ENCODE measurements around the gene ATP2B3. TPM values are rescaled to one million over a fixed set of nuclear protein-coding genes. Genes with fewer than 3 reads are reported as not detected.

The ATP2B3 gene
- polyA plus RNA-seq, 1 donor (not counting 4 experiments of a cell fraction or from before 2014, with no cell fraction given) = not detected

DNA sequence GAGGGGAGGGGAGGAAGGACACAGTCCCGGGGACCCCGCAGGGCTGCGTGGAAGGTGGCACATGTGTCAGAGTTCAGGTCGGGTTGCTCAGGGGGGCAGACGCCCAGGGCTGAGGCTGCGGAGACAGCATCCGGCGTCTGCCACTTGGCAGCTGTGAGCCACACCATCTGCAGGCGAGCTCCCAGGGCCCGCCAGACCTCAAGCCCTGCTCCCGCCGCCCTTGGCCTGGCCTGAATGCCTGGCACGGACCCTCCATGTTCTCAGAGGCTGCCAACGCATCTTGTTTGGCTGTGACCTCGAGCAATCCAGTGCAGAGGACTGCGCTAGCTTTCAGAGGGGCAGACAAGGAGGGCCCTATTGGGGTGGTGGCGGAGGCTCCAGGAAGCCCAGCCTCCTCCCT lies 17.6 kb upstream of the ATP2B3 start:
- H3K79me2 ChIP-seq (ENCODE audit: control insufficient read depth, insufficient read depth, low read length) = no peaks in the 10 kb centered on the region
- no peak overlapping the region for H2AFZ ChIP-seq (ENCODE audit: control insufficient read depth, low read length)
- dilution Hi-C loops (cut with MboI; ENCODE audit: extremely low pct_ligation_motif_present, low sequenced_read_pairs) = no loop called here
- H3K27ac ChIP-seq (ENCODE audit: control insufficient read depth, insufficient read depth, low read length) = no peak overlapping the region
- H3K9me1 ChIP-seq (ENCODE audit: control insufficient read depth, extremely low read depth, insufficient read depth, low read length) = no peaks in the 10 kb centered on the region
- H3K36me3 ChIP-seq (ENCODE audit: control insufficient read depth in 2 of 2, extremely low read depth in 1 of 2, insufficient read depth in 2 of 2, low read length in 2 of 2) = no peaks in the 10 kb centered on the region
- H3K4me2 ChIP-seq (ENCODE audit: control insufficient read depth, extremely low read depth, insufficient read depth, low read depth, low read length) = no peak overlapping the region
- TF ChIP-seq, protein P1, sequence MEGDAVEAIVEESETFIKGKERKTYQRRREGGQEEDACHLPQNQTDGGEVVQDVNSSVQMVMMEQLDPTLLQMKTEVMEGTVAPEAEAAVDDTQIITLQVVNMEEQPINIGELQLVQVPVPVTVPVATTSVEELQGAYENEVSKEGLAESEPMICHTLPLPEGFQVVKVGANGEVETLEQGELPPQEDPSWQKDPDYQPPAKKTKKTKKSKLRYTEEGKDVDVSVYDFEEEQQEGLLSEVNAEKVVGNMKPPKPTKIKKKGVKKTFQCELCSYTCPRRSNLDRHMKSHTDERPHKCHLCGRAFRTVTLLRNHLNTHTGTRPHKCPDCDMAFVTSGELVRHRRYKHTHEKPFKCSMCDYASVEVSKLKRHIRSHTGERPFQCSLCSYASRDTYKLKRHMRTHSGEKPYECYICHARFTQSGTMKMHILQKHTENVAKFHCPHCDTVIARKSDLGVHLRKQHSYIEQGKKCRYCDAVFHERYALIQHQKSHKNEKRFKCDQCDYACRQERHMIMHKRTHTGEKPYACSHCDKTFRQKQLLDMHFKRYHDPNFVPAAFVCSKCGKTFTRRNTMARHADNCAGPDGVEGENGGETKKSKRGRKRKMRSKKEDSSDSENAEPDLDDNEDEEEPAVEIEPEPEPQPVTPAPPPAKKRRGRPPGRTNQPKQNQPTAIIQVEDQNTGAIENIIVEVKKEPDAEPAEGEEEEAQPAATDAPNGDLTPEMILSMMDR (optimal IDR thresholded peaks at IDR 0.05 in 1 of 3, IDR thresholded peaks at IDR 0.05 in 1 of 3, conservative IDR thresholded peaks at IDR 0.05 in 1 of 3; ENCODE audit: extremely low read depth in 1 of 3, insufficient read depth in 2 of 3, low read length in 3 of 3) = no peak
- no peak for TF ChIP-seq EZH2 (IDR thresholded peaks at IDR 0.05; ENCODE audit: low read length)
- H3K4me3 ChIP-seq (ENCODE audit: control insufficient read depth in 2 of 3, extremely low read depth in 1 of 3, insufficient read depth in 2 of 3, low read depth in 1 of 3, low read length in 3 of 3) = no peak overlapping the region
- FAIRE-seq (no peak), DNase-seq (ENCODE audit: low read depth, low spot score) (no peak)
- no peak overlapping the region for H3K9ac ChIP-seq (ENCODE audit: control insufficient read depth, extremely low read depth, insufficient read depth, low read length)
- H3K9me3 ChIP-seq (ENCODE audit: control insufficient read depth, low read depth, low read length) = peaks cover 4% of the 10 kb centered on the region
- H3K4me1 ChIP-seq (ENCODE audit: control insufficient read depth, extremely low read depth, insufficient read depth, low read length) = peaks cover 2% of the 10 kb centered on the region
- peaks cover 34% of the 10 kb centered on the region for H3K27me3 ChIP-seq (ENCODE audit: control insufficient read depth, extremely low read depth, insufficient read depth, low read length)
- H4K20me1 ChIP-seq (ENCODE audit: control insufficient read depth, extremely low read depth, insufficient read depth, low read length) = no peaks in the 10 kb centered on the region

DNA sequence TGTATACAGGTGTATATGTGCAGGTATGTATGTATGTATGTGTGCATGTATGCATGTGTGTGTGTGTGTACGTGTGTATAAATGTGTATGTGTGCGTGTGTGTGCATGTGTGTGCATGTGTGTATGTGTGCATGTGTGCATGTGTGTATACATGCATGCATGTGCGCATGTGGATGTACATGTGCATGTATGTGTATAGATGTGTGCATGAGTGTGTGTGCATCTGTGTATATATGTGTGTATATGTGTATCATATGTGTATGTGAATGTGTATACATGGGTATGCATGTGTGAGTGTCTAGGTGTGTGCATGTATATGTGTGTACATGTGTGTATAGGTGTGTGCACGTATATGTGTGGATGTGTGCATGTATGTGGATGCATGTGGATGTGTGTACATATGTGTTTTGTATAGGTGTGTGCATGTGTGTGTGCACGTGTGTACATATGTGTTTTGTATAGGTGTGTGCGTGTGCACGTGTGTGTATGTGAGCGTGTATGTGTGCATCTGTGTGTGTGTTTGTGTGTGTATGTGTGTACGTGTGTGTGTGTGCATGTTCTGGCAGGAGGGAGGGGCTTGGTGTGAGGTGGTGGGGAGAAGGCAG lies 16.7 kb upstream of the ATP2B3 start:
- Histone ChIP-seq H4K20me1 (ENCODE audit: control insufficient read depth, extremely low read depth, insufficient read depth, low read length) (no peaks in the 10 kb centered on the region), H3K4me3 (ENCODE audit: control insufficient read depth in 2 of 3, extremely low read depth in 1 of 3, insufficient read depth in 2 of 3, low read depth in 1 of 3, low read length in 3 of 3) (no peak overlapping the region), H3K4me2 (ENCODE audit: control insufficient read depth, extremely low read depth, insufficient read depth, low read depth, low read length) (no peak overlapping the region), H3K9me1 (ENCODE audit: control insufficient read depth, extremely low read depth, insufficient read depth, low read length) (no peaks in the 10 kb centered on the region), H3K4me1 (ENCODE audit: control insufficient read depth, extremely low read depth, insufficient read depth, low read length) (no peaks in the 10 kb centered on the region), H3K9ac (ENCODE audit: control insufficient read depth, extremely low read depth, insufficient read depth, low read length) (no peak overlapping the region), H2AFZ (ENCODE audit: control insufficient read depth, low read length) (no peak overlapping the region), H3K79me2 (ENCODE audit: control insufficient read depth, insufficient read depth, low read length) (no peaks in the 10 kb centered on the region), H3K27me3 (ENCODE audit: control insufficient read depth, extremely low read depth, insufficient read depth, low read length) (peaks cover 25% of the 10 kb centered on the region), H3K27ac (ENCODE audit: control insufficient read depth, insufficient read depth, low read length) (no peak overlapping the region), H3K36me3 (ENCODE audit: control insufficient read depth in 2 of 2, extremely low read depth in 1 of 2, insufficient read depth in 2 of 2, low read length in 2 of 2) (no peaks in the 10 kb centered on the region), H3K9me3 (ENCODE audit: control insufficient read depth, low read depth, low read length) (peaks cover 4% of the 10 kb centered on the region)
- FAIRE-seq = no peak
- no peak for DNase-seq (ENCODE audit: low read depth, low spot score)
- TF ChIP-seq EZH2 (IDR thresholded peaks at IDR 0.05; ENCODE audit: low read length) = no peak
- TF ChIP-seq, protein P1 (optimal IDR thresholded peaks at IDR 0.05 in 1 of 3, IDR thresholded peaks at IDR 0.05 in 1 of 3, conservative IDR thresholded peaks at IDR 0.05 in 1 of 3; ENCODE audit: extremely low read depth in 1 of 3, insufficient read depth in 2 of 3, low read length in 3 of 3) = no peak
- dilution Hi-C loops (cut with MboI; ENCODE audit: extremely low pct_ligation_motif_present, low sequenced_read_pairs) = no loop called here

Measured in keratinocyte (primary cell).